K562 (cell line): ENCODE measurements around the gene GEMIN2. TPM values are rescaled to one million over a fixed set of nuclear protein-coding genes. Genes with fewer than 3 reads are reported as not detected.

Experiments
- ATF1 ChIP-seq, 2 experiments: fragments of 450-650 bp in 1 of 2; IDR thresholded peaks; 2 replicates each; pipeline ENCODE4 v1.6.1; 2016; ENCODE audit warnings: missing compliant biosample characterization in 1 of 2, missing genetic modification characterization in 1 of 2
- CBFA2T2 ChIP-seq: fragments of 450-650 bp; conservative IDR thresholded peaks from 2 replicates; pipeline ENCODE4 v1.6.1; 2017; ENCODE audit warnings: mild to moderate bottlenecking
- DMBX1 ChIP-seq: fragments of 250-450 bp; sonication (Bioruptor Pico); IDR thresholded peaks from 2 replicates; pipeline ENCODE4 v1.8.0; 2022; ENCODE audit warnings: inconsistent platforms, mild to moderate bottlenecking, moderate library complexity, borderline replicate concordance
- DPF2 ChIP-seq: fragments of 450-650 bp; IDR thresholded peaks from 2 replicates; pipeline ENCODE4 v1.6.1; 2016
- FOSL1 ChIP-seq: fragments of 200-800 bp; sonication (Bioruptor generic); conservative IDR thresholded peaks from 2 replicates; pipeline ENCODE4 v1.6.1; 2016; ENCODE audit warnings: missing genetic modification characterization, missing compliant biosample characterization
- GATAD2A ChIP-seq: fragments of 450-650 bp; IDR thresholded peaks from 2 replicates; pipeline ENCODE4 v1.6.1; 2017
- MTA1 ChIP-seq: fragments of 450-650 bp; IDR thresholded peaks from 2 replicates; pipeline ENCODE4 v1.6.1; 2017; ENCODE audit warnings: borderline replicate concordance
- RBM34 ChIP-seq: fragments of 200-400 bp; formaldehyde crosslinking; IDR thresholded peaks from 2 replicates; pipeline ENCODE4 v1.6.1; 2018; ENCODE audit warnings: low read length, borderline replicate concordance; ENCODE audit not compliant: insufficient read depth
- polyA plus RNA-seq, 8 experiments: library from polyadenylated mRNA; depleted of rRNA in 4 of 8; stranded (reverse) in 5 of 8; unstranded in 3 of 8; fragments of >200 nt; fragmentation: Nextera tagmentation in 2 of 8; fragmentation: Illumina TruSeq in 1 of 8; extraction: Ambion mirVana in 2 of 8; extraction: Trizol in 1 of 8; gene quantifications; 2 replicates each; pipeline versions ENCODE4 v1.2.1 to v1.2.3, GENCODE V29; 2011 to 2014; ENCODE audit warnings: inconsistent platforms in 1 of 8, missing spikeins in 1 of 8
- total RNA-seq, 7 experiments: library from RNA; depleted of rRNA in 6 of 7; stranded (reverse); fragments of >200 nt in 6 of 7; fragmentation: Illumina TruSeq in 2 of 7; extraction: Trizol in 2 of 7; gene quantifications; 2 replicates each; pipeline versions ENCODE4 v1.2.1 to v1.2.3, GENCODE V29; 2011 to 2021; ENCODE audit warnings: low replicate concordance in 1 of 7
- TF ChIP-seq, protein P1 (sequence below), 2 experiments: fragments of 450-650 bp in 1 of 2; sonication (generic) in 1 of 2; formaldehyde crosslinking in 1 of 2; IDR thresholded peaks; 2 replicates each; pipeline versions ENCODE4 v1.7.1 to v1.9.0; 2016 to 2022; ENCODE audit warnings: inconsistent platforms in 1 of 2, mild to moderate bottlenecking in 1 of 2, missing genetic modification reagents in 1 of 2
- TF ChIP-seq, protein P2 (sequence below): fragments of 250-450 bp; sonication (Bioruptor Pico); IDR thresholded peaks from 2 replicates; pipeline ENCODE4 v1.8.0; 2021; ENCODE audit warnings: mild to moderate bottlenecking, moderate library complexity
- TF ChIP-seq, protein P3 (sequence below), 2 experiments: fragments of 450-650 bp; conservative IDR thresholded peaks; 2 replicates each; pipeline ENCODE4 v1.6.1; 2017; ENCODE audit warnings: mild to moderate bottlenecking in 2 of 2, moderate library complexity in 2 of 2
- TF ChIP-seq, protein P4 (sequence below): fragments of 450-650 bp; IDR thresholded peaks from 2 replicates; pipeline ENCODE4 v1.6.1; 2017; ENCODE audit warnings: mild to moderate bottlenecking, moderate library complexity

The GEMIN2 gene
- total and polyA plus RNA-seq, 9 of the 15 experiments (the other 6 are each of a cell fraction or from before 2014, with no cell fraction given): 23.0 to 87.6 (median 45.5) TPM

DNA sequence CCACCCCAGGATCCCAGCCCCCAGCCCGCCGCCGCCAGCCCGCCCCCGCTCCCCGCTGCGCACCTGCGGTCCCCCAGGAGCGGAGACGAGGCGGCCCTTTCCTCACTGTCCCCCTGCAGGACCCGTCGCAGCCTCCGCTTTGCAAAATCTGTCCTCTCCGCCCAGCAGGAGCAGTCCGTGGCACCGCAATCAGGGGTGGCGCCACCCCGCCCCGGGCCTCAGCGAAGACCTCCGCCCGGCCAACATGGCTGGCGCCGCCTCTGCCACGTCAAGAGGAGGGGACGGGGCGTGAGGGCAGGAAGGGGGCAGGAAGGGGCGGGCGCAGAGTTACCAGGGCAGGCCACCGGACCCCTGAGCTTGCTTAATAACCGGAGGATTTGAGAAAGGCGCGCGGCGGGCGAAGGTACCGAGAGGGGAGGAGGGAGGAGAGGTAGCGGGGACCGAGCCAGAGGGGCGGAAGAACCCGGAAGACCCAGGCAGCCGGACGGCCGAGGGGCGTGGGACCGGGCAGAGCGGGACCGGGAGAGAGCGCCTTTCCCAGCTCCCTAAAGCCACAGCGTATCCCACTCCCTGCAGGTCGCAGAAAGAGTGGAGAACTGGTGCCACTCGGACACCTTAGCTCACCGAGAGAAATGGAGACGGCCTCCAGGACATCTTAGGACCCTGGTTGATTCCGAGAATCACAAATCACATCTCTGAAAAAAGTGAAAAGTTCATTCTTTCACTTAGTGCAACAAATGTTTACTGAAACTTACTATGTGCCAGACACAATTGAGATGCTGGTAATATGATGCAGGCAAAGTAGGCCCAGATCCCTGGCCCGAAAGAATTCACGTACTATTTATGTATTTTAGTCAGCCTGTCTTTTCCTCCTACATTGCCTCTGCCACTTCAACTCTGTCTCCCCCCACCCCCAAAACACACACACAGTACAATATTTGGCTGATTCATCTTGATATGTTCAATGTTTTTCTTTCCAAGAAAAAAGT, 10.9 kb upstream of the GEMIN2 start, which contains the start of gene SEC23A (continued):
- TF ChIP-seq, protein P1, sequence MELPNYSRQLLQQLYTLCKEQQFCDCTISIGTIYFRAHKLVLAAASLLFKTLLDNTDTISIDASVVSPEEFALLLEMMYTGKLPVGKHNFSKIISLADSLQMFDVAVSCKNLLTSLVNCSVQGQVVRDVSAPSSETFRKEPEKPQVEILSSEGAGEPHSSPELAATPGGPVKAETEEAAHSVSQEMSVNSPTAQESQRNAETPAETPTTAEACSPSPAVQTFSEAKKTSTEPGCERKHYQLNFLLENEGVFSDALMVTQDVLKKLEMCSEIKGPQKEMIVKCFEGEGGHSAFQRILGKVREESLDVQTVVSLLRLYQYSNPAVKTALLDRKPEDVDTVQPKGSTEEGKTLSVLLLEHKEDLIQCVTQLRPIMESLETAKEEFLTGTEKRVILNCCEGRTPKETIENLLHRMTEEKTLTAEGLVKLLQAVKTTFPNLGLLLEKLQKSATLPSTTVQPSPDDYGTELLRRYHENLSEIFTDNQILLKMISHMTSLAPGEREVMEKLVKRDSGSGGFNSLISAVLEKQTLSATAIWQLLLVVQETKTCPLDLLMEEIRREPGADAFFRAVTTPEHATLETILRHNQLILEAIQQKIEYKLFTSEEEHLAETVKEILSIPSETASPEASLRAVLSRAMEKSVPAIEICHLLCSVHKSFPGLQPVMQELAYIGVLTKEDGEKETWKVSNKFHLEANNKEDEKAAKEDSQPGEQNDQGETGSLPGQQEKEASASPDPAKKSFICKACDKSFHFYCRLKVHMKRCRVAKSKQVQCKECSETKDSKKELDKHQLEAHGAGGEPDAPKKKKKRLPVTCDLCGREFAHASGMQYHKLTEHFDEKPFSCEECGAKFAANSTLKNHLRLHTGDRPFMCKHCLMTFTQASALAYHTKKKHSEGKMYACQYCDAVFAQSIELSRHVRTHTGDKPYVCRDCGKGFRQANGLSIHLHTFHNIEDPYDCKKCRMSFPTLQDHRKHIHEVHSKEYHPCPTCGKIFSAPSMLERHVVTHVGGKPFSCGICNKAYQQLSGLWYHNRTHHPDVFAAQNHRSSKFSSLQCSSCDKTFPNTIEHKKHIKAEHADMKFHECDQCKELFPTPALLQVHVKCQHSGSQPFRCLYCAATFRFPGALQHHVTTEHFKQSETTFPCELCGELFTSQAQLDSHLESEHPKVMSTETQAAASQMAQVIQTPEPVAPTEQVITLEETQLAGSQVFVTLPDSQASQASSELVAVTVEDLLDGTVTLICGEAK (IDR thresholded peaks at IDR 0.05): peak; percentile 85
- TF ChIP-seq, protein P1 (CRISPR knock-in tag; IDR thresholded peaks at IDR 0.05): no peak
- TF ChIP-seq DPF2: no peak
- TF ChIP-seq FOSL1 (tag): no peak
- TF ChIP-seq, protein P2, sequence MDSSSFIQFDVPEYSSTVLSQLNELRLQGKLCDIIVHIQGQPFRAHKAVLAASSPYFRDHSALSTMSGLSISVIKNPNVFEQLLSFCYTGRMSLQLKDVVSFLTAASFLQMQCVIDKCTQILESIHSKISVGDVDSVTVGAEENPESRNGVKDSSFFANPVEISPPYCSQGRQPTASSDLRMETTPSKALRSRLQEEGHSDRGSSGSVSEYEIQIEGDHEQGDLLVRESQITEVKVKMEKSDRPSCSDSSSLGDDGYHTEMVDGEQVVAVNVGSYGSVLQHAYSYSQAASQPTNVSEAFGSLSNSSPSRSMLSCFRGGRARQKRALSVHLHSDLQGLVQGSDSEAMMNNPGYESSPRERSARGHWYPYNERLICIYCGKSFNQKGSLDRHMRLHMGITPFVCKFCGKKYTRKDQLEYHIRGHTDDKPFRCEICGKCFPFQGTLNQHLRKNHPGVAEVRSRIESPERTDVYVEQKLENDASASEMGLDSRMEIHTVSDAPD: no peak
- TF ChIP-seq GATAD2A: no peak
- TF ChIP-seq CBFA2T2: no peak
- no peak for TF ChIP-seq DMBX1
- no peak for TF ChIP-seq ATF1 (CRISPR knock-in tag; IDR thresholded peaks at IDR 0.05)
- TF ChIP-seq ATF1 (tag; IDR thresholded peaks at IDR 0.05): peak; percentile 62
- peak; percentile 63 for TF ChIP-seq MTA1
- no peak for TF ChIP-seq RBM34
- TF ChIP-seq, protein P3, sequence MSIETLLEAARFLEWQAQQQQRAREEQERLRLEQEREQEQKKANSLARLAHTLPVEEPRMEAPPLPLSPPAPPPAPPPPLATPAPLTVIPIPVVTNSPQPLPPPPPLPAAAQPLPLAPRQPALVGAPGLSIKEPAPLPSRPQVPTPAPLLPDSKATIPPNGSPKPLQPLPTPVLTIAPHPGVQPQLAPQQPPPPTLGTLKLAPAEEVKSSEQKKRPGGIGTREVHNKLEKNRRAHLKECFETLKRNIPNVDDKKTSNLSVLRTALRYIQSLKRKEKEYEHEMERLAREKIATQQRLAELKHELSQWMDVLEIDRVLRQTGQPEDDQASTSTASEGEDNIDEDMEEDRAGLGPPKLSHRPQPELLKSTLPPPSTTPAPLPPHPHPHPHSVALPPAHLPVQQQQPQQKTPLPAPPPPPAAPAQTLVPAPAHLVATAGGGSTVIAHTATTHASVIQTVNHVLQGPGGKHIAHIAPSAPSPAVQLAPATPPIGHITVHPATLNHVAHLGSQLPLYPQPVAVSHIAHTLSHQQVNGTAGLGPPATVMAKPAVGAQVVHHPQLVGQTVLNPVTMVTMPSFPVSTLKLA (conservative IDR thresholded peaks at IDR 0.05): peak in 1 of 2 experiments; percentile 68; a peak in 2 of 4 replicates
- TF ChIP-seq, protein P4, sequence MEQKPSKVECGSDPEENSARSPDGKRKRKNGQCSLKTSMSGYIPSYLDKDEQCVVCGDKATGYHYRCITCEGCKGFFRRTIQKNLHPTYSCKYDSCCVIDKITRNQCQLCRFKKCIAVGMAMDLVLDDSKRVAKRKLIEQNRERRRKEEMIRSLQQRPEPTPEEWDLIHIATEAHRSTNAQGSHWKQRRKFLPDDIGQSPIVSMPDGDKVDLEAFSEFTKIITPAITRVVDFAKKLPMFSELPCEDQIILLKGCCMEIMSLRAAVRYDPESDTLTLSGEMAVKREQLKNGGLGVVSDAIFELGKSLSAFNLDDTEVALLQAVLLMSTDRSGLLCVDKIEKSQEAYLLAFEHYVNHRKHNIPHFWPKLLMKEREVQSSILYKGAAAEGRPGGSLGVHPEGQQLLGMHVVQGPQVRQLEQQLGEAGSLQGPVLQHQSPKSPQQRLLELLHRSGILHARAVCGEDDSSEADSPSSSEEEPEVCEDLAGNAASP: no peak
